ENCODE results near the gene ACKR1. TPM values are rescaled to one million over a fixed set of nuclear protein-coding genes. Genes with fewer than 3 reads are reported as not detected.

Gene ACKR1
- polyA plus RNA-seq, 1 of the 3 experiments (the other 2 are of a cell fraction), result 0.02 TPM

GRCh38 chr1:159197561-159198557 lies 6.8 kb upstream of the ACKR1 start (continued):
- TF ChIP-seq NRF1 (IDR thresholded peaks at IDR 0.05; ENCODE audit: low read depth, low read length) (0 out of 2 replicates have a peak, but pooled peaks have one; percentile 12), RAD21 (IDR thresholded peaks at IDR 0.05; ENCODE audit: low read length) (peak; percentile 82)

GRCh38 chr1:159199901-159200300 lies 4.8 kb upstream of the ACKR1 start:
- H3K79me2 ChIP-seq (ENCODE audit: insufficient read depth), result no peaks in the 10 kb centered on the region
- H3K27ac ChIP-seq (ENCODE audit: low read depth in 2 of 2, low read length in 1 of 2), result no peak overlapping the region
- H3K9me2 ChIP-seq, result no peaks in the 10 kb centered on the region
- no peaks in the 10 kb centered on the region for H3K9me3 ChIP-seq
- no peak overlapping the region for H3K4me3 ChIP-seq (ENCODE audit: low read depth in 2 of 2, low read length in 1 of 2)
- POLR2A ChIA-PET, result no interaction called here
- H3K4me2 ChIP-seq, result no peak overlapping the region
- peaks cover 0 to 2% of the 10 kb centered on the region in 2 experiments; a peak in 1 of 4 replicates for H3K4me1 ChIP-seq (ENCODE audit: control insufficient read depth in 1 of 2, insufficient read depth in 2 of 2, low read depth in 1 of 2, low read length in 1 of 2)
- no peak for DNase-seq
- H3F3A ChIP-seq (replicated peaks; ENCODE audit: insufficient read depth), result no peaks in the 10 kb centered on the region
- H3K9ac ChIP-seq, result no peak overlapping the region
- no peaks in the 10 kb centered on the region for H4K20me1 ChIP-seq (ENCODE audit: insufficient read depth)
- H3K27me3 ChIP-seq (ENCODE audit: insufficient read depth), result peaks cover 12% of the 10 kb centered on the region; the same call in 1 of the 2 replicates
- CTCF ChIA-PET, result interaction anchor here (1.0 to 26.8 kb wide), 4 partner anchors 11 to 64 kb away, joined by 3 to 660 read pairs (median 242); partner anchors contain the start of gene CADM3
- 45% methylated on average over 2 of the region's 5 CpGs for WGBS (ENCODE audit: low lambda C conversion rate)
- no peaks in the 10 kb centered on the region for H3K36me3 ChIP-seq (replicated peaks in 1 of 2; ENCODE audit: control insufficient read depth in 1 of 2, insufficient read depth in 2 of 2, low read length in 1 of 2)
- no peak overlapping the region for H2AFZ ChIP-seq (ENCODE audit: low read depth)
- TF ChIP-seq CHD2 (IDR thresholded peaks at IDR 0.05; ENCODE audit: low read length, partially characterized antibody) (no peak), NFIC (IDR thresholded peaks at IDR 0.05; ENCODE audit: borderline replicate concordance) (no peak), FOSL2 (IDR thresholded peaks at IDR 0.05; ENCODE audit: borderline replicate concordance, low read depth) (no peak), SIN3A (IDR thresholded peaks at IDR 0.05; ENCODE audit: borderline replicate concordance, low read depth, low read length) (no peak), ELF1 (IDR thresholded peaks at IDR 0.05) (no peak), YY1 (IDR thresholded peaks at IDR 0.05; ENCODE audit: low read depth) (no peak)
- TF ChIP-seq, protein P1, sequence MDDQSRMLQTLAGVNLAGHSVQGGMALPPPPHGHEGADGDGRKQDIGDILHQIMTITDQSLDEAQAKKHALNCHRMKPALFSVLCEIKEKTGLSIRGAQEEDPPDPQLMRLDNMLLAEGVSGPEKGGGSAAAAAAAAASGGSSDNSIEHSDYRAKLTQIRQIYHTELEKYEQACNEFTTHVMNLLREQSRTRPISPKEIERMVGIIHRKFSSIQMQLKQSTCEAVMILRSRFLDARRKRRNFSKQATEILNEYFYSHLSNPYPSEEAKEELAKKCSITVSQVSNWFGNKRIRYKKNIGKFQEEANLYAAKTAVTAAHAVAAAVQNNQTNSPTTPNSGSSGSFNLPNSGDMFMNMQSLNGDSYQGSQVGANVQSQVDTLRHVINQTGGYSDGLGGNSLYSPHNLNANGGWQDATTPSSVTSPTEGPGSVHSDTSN (IDR thresholded peaks at IDR 0.05), result no peak
- TF ChIP-seq, protein P2, sequence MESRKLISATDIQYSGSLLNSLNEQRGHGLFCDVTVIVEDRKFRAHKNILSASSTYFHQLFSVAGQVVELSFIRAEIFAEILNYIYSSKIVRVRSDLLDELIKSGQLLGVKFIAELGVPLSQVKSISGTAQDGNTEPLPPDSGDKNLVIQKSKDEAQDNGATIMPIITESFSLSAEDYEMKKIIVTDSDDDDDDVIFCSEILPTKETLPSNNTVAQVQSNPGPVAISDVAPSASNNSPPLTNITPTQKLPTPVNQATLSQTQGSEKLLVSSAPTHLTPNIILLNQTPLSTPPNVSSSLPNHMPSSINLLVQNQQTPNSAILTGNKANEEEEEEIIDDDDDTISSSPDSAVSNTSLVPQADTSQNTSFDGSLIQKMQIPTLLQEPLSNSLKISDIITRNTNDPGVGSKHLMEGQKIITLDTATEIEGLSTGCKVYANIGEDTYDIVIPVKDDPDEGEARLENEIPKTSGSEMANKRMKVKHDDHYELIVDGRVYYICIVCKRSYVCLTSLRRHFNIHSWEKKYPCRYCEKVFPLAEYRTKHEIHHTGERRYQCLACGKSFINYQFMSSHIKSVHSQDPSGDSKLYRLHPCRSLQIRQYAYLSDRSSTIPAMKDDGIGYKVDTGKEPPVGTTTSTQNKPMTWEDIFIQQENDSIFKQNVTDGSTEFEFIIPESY (IDR thresholded peaks at IDR 0.05; ENCODE audit: borderline replicate concordance, low read depth), result no peak

DNA sequence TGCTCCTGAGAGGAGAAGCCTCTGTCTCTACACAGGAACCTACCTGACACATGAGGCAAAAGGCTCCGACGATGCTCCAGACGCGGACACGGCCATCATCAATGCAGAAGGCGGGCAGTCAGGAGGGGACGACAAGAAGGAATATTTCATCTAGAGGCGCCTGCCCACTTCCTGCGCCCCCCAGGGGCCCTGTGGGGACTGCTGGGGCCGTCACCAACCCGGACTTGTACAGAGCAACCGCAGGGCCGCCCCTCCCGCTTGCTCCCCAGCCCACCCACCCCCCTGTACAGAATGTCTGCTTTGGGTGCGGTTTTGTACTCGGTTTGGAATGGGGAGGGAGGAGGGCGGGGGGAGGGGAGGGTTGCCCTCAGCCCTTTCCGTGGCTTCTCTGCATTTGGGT lies 3.9 kb upstream of the ACKR1 start:
- H3K4me2 ChIP-seq, result no peak overlapping the region
- H3K9ac ChIP-seq, result no peak overlapping the region
- no peaks in the 10 kb centered on the region for H3F3A ChIP-seq (replicated peaks; ENCODE audit: insufficient read depth)
- H2AFZ ChIP-seq (ENCODE audit: low read depth), result no peak overlapping the region
- no peaks in the 10 kb centered on the region for H3K36me3 ChIP-seq (replicated peaks in 1 of 2; ENCODE audit: control insufficient read depth in 1 of 2, insufficient read depth in 2 of 2, low read length in 1 of 2)
- H4K20me1 ChIP-seq (ENCODE audit: insufficient read depth), result no peaks in the 10 kb centered on the region
- ChIA-PET POLR2A (no interaction called here), CTCF (interaction anchor here (1.0 to 26.8 kb wide), 4 partner anchors 10 to 65 kb away, joined by 3 to 660 read pairs (median 242); partner anchors contain the start of gene CADM3)
- no peak for TF ChIP-seq RXRA (IDR thresholded peaks at IDR 0.05; ENCODE audit: borderline replicate concordance, low read depth)
- TF ChIP-seq, protein P3, sequence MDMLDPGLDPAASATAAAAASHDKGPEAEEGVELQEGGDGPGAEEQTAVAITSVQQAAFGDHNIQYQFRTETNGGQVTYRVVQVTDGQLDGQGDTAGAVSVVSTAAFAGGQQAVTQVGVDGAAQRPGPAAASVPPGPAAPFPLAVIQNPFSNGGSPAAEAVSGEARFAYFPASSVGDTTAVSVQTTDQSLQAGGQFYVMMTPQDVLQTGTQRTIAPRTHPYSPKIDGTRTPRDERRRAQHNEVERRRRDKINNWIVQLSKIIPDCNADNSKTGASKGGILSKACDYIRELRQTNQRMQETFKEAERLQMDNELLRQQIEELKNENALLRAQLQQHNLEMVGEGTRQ (IDR thresholded peaks at IDR 0.05; ENCODE audit: borderline replicate concordance, low read depth, low read length), result no peak
- TF ChIP-seq REST (IDR thresholded peaks at IDR 0.05; ENCODE audit: low read depth, low read length), result no peak
- TF ChIP-seq MEF2A (IDR thresholded peaks at IDR 0.05; ENCODE audit: borderline replicate concordance, low read depth), result no peak
- no peak for TF ChIP-seq EZH2phosphoT487 (IDR thresholded peaks at IDR 0.05; ENCODE audit: borderline replicate concordance, low read depth)
- no peak for DNase-seq
- H3K4me1 ChIP-seq (ENCODE audit: control insufficient read depth in 1 of 2, insufficient read depth in 2 of 2, low read depth in 1 of 2, low read length in 1 of 2), result peaks cover 0 to 2% of the 10 kb centered on the region in 2 experiments; a peak in 1 of 4 replicates
- H3K27me3 ChIP-seq (ENCODE audit: insufficient read depth), result peaks cover 12% of the 10 kb centered on the region; the same call in 1 of the 2 replicates
- H3K79me2 ChIP-seq (ENCODE audit: insufficient read depth), result no peaks in the 10 kb centered on the region
- 56% methylated on average over 9 of the region's 18 CpGs for WGBS (ENCODE audit: low lambda C conversion rate)
- H3K4me3 ChIP-seq (ENCODE audit: low read depth in 2 of 2, low read length in 1 of 2), result no peak overlapping the region
- H3K9me3 ChIP-seq, result no peaks in the 10 kb centered on the region
- no peaks in the 10 kb centered on the region for H3K9me2 ChIP-seq
- no peak overlapping the region for H3K27ac ChIP-seq (ENCODE audit: low read depth in 2 of 2, low read length in 1 of 2)
